Activated CD4-positive, alpha-beta T cell treated with anti-CD3 and anti-CD28 coated beads for 24 hours (primary cell): ENCODE results near the gene SART3.

ENCODE experiments used
- DNase-seq, 2 donors: peaks; one replicate each; pipeline ENCODE4 v3.0.0-alpha.2; 2020; ENCODE audit warnings: low read depth in 2 of 2

Gene SART3

GRCh38 chr12:108560752-108561719 is at the start of gene SART3:
SART3 (minus strand) TSS chr12:108561173; CDS start chr12:108561154, 19 bp downstream.
- DNase-seq, result peak; percentile 66 to 71

GRCh38 chr12:108610336-108610815 is 49.4 kb upstream of the SART3 start:
- DNase-seq, result no peak

GRCh38 chr12:108609537-108610335 is 48.8 kb upstream of the SART3 start:
- DNase-seq, result no peak

- DNase-seq, result no peak
Observed at GRCh38 chr12:108608616-108609015, 47.6 kb upstream of the SART3 start.

GRCh38 chr12:108607981-108608600 is 47.1 kb upstream of the SART3 start:
- no peak for DNase-seq

GRCh38 chr12:108606492-108606891 is 45.5 kb upstream of the SART3 start:
- no peak for DNase-seq

GRCh38 chr12:108605690-108606406 is 44.9 kb upstream of the SART3 start:
- no peak for DNase-seq

GRCh38 chr12:108605000-108605689 is 44.2 kb upstream of the SART3 start:
- DNase-seq, result no peak

- DNase-seq, result no peak
Observed at GRCh38 chr12:108604208-108604941, 43.4 kb upstream of the SART3 start.

- DNase-seq, result no peak
Observed at GRCh38 chr12:108603743-108604142, 42.8 kb upstream of the SART3 start.

- no peak for DNase-seq
Observed at GRCh38 chr12:108602976-108603704, 42.2 kb upstream of the SART3 start.

- DNase-seq, result no peak
Observed at GRCh38 chr12:108602209-108602705, 41.3 kb upstream of the SART3 start.

GRCh38 chr12:108600702-108601007 is 39.7 kb upstream of the SART3 start:
- no peak for DNase-seq

- DNase-seq, result no peak
Observed at GRCh38 chr12:108599948-108600701, 39.2 kb upstream of the SART3 start.

- no peak for DNase-seq
Observed at GRCh38 chr12:108599541-108599940, 38.6 kb upstream of the SART3 start.

GRCh38 chr12:108598553-108599250 is 37.7 kb upstream of the SART3 start:
- DNase-seq, result no peak

- DNase-seq, result no peak
Observed at GRCh38 chr12:108597559-108598471, 36.8 kb upstream of the SART3 start, which contains the start of gene TMEM119. TMEM119 (minus strand) TSS chr12:108598084; CDS start chr12:108592383, 5,701 bp downstream.
